ENCODE results near the gene LCOR.

Gene LCOR

GRCh38 chr10:96890580-96890979 is 58.5 kb downstream of the LCOR start:
- DNase-seq, result no peak

GRCh38 chr10:96891840-96892239 is 59.7 kb downstream of the LCOR start:
- DNase-seq, result no peak

- no peak for DNase-seq
Observed at GRCh38 chr10:96895662-96896424, 63.7 kb downstream of the LCOR start.

- no peak for DNase-seq
Observed at GRCh38 chr10:96896884-96897589, 64.9 kb downstream of the LCOR start.

GRCh38 chr10:96902117-96902516 is 70.0 kb downstream of the LCOR start:
- no peak for DNase-seq

GRCh38 chr10:96902731-96903358 is 70.7 kb downstream of the LCOR start:
- no peak for DNase-seq

GRCh38 chr10:96904648-96905047 is 72.5 kb downstream of the LCOR start:
- no peak for DNase-seq

GRCh38 chr10:96906864-96907263 is 74.8 kb downstream of the LCOR start:
- no peak for DNase-seq

GRCh38 chr10:96910488-96911395 is 78.6 kb downstream of the LCOR start:
- no peak for DNase-seq

GRCh38 chr10:96912405-96912804 is 80.3 kb downstream of the LCOR start:
- no peak for DNase-seq

GRCh38 chr10:96913906-96914305 is 81.8 kb downstream of the LCOR start:
- no peak for DNase-seq

GRCh38 chr10:96917628-96918027 is 85.5 kb downstream of the LCOR start:
- no peak for DNase-seq

- DNase-seq, result no peak
Observed at GRCh38 chr10:96918214-96919002, 86.3 kb downstream of the LCOR start.

GRCh38 chr10:96919785-96920430 is 87.8 kb downstream of the LCOR start:
- no peak for DNase-seq

GRCh38 chr10:96921655-96922054 is 89.6 kb downstream of the LCOR start:
- no peak for DNase-seq

GRCh38 chr10:96922978-96923948 is 91.2 kb downstream of the LCOR start:
- no peak for DNase-seq

- no peak for DNase-seq
Observed at GRCh38 chr10:96924861-96925260, 92.8 kb downstream of the LCOR start.

- no peak for DNase-seq
Observed at GRCh38 chr10:96930469-96930868, 98.4 kb downstream of the LCOR start.

GRCh38 chr10:96935148-96935547 is 103.0 kb downstream of the LCOR start:
- no peak for DNase-seq

GRCh38 chr10:96935810-96936209 is 103.7 kb downstream of the LCOR start:
- no peak for DNase-seq
